ENCODE results near the gene FKBP8.
"Not testable (repeated sequence)": the region's sequence is repeated elsewhere in the genome, so short reads cannot be mapped to it uniquely, and the experiment has no call there.

FKBP8 gene

DNA sequence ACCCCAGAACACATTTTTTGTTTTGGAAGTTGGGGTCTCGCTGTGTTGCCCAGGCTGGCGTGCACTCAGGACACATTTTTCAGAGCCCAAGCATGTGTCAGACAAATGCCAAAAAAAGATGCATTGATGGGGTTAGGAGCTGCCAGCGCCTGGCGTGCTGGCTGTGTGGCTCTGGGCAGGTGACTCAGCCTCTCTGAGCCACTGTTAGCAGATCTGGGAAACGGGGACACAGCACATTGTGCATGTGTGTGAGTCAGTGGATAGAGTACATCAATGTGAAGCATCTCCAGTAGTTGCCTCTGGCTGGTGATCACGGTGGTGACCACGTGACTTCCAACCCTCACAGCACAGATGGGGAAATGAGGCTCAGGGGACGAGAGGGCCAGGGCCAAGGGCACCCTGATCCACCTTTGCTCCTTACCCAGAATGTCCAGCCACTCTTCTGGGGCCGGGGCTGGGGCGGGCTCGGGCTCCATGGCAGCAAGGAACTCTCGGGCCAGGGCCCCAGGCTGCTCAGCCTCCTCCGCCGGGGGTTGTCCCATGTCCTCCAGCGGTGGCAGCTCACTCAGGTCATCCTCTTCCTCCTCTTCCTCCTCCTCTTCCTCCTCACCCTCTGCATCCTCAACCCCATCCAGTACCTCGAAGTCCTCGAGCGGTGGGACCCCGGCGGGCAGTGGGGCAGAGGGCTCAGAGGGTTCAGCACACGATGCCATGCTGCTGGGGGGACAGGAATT is 1.9 kb downstream of the FKBP8 start:
- TF ChIP-seq, protein P1, sequence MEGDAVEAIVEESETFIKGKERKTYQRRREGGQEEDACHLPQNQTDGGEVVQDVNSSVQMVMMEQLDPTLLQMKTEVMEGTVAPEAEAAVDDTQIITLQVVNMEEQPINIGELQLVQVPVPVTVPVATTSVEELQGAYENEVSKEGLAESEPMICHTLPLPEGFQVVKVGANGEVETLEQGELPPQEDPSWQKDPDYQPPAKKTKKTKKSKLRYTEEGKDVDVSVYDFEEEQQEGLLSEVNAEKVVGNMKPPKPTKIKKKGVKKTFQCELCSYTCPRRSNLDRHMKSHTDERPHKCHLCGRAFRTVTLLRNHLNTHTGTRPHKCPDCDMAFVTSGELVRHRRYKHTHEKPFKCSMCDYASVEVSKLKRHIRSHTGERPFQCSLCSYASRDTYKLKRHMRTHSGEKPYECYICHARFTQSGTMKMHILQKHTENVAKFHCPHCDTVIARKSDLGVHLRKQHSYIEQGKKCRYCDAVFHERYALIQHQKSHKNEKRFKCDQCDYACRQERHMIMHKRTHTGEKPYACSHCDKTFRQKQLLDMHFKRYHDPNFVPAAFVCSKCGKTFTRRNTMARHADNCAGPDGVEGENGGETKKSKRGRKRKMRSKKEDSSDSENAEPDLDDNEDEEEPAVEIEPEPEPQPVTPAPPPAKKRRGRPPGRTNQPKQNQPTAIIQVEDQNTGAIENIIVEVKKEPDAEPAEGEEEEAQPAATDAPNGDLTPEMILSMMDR (IDR thresholded peaks at IDR 0.05; ENCODE audit: low read length, missing control alignments), result no peak
- DNase-seq (ENCODE audit: low read depth), result no peak
- H3K4me3 ChIP-seq (replicated peaks; ENCODE audit: low read depth, low read length), result no peak overlapping the region

DNA sequence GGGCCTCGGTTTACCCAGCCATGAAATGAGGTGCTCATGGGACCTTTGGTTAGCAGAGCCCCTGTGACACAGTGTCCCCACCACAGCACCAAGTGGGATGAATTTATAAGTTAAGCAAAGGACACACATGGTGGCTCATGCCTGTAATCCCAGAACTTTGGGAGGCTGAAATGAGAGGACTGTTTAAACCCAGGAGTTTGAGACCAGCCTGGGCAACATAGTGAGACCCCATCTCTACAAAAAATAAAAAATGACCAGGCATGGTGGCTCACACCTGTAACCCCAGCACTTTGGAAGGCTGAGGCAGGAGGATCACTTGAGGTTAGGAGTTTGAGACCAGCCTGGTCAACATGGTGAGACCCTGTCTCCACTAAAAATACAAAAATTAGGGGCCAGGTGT is 3.2 kb downstream of the FKBP8 start:
- H3K4me3 ChIP-seq (replicated peaks; ENCODE audit: low read depth, low read length); DNase-seq (ENCODE audit: low read depth): not testable (repeated sequence)

DNA sequence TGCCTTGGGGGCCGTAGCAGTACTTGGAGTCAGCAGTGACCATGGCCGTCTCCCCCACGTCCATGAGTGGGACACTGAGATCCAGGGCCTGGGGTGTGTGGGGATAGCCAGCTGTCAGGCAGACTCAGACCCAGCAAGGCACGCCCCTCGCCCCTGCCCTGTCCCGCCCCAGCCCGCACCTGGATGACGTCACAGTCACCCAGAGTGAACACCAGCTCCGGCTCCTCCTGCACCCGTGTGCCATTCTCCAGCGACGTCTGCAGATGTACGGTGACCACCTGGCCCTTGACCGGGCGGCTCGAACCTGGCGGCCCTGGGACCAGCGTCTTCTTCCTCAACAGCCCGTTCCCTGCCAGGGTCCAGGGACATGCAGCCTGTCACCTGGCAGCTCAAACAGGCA is 4.0 kb downstream of the FKBP8 start:
- DNase-seq (ENCODE audit: low read depth), result no peak
- TF ChIP-seq, protein P1 (IDR thresholded peaks at IDR 0.05; ENCODE audit: low read length, missing control alignments), result no peak
- H3K4me3 ChIP-seq (replicated peaks; ENCODE audit: low read depth, low read length), result no peak overlapping the region

DNA sequence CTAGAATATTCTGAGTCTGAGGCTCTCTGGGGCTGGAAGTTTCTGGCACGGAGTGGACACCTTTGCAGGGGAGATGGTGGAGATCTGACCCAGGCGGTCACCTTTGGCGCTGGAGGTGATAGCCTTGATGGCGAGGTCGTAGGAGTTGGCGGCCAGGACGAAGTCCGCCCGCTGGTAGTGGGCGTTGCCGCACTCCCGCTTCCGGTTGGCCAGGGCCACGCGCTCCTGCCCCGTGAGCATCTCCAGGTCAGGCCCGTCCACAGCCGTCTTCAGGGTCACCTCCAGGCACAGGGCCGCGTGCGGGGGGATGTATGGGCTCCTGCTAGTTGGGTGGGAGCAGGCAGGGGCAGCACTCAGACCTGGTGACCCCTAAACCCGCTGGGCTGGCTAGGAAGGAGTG is 5.3 kb downstream of the FKBP8 start:
- DNase-seq (ENCODE audit: low read depth), result no peak
- TF ChIP-seq, protein P1 (IDR thresholded peaks at IDR 0.05; ENCODE audit: low read length, missing control alignments), result no peak
- H3K4me3 ChIP-seq (replicated peaks; ENCODE audit: low read depth, low read length), result no peak overlapping the region

DNA sequence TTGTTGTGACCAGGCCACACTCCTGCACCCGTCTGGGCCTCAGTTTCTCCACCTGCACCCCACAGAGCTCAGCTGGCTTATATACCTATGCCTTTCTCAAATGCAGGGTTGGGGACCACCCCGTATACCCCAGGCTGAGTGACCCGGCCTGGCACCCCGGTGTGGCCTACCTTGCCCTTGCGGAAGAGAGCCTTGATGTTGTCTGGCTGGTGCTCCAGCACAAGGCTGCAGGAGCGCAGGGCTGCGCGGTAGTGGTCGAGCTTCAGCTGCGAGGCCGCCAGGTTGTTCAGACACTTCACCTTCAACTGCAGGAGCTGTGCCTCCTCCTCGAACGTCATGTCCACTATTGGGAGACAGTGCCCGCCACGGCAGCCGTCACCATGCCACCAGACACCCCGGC is 5.9 kb downstream of the FKBP8 start:
- DNase-seq (ENCODE audit: low read depth), result no peak
- TF ChIP-seq, protein P1 (IDR thresholded peaks at IDR 0.05; ENCODE audit: low read length, missing control alignments), result no peak
- H3K4me3 ChIP-seq (replicated peaks; ENCODE audit: low read depth, low read length), result no peak overlapping the region

DNA sequence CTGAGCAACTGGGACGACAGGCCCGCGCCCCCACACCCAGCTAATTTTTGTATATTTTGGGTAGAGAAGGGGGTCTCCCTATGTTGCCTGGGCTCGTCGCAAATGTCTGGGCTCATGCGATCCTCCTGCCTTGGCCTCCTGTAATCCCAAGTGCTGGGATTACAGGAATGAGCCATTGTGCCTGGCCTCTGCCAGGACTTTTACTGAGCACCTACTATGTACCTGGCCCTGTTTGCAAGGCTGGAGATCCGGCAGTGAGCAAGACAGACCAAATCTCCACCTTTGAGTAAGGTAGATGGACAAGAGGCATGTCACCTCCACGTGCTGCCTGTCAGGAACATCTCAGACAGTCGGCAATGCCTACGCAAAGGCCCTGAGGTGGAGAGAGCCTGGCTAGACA is 6.9 kb downstream of the FKBP8 start:
- no peak for DNase-seq (ENCODE audit: low read depth)
- TF ChIP-seq, protein P1 (IDR thresholded peaks at IDR 0.05; ENCODE audit: low read length, missing control alignments), result no peak
- no peak overlapping the region for H3K4me3 ChIP-seq (replicated peaks; ENCODE audit: low read depth, low read length)

DNA sequence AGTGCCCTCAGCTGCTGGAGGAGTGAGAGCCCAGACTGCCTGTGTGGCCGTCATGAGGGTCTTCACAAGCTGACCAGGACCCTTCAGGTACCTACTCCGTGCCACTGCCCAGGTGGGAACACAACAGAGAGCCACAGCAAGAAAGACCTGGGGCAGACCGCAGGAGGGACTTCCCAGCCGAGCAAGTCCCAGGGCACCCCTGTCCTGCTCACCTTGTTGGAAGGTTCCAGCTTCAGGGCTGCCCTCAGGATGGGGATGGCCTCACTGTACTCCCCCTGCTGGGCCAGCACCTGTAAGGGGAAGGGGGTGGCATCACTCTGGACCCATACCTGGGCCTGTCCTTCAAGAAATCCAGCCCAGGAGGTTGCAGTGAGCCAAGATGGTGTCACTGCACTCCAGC is 10.3 kb downstream of the FKBP8 start:
- H3K4me3 ChIP-seq (replicated peaks; ENCODE audit: low read depth, low read length), result no peak overlapping the region
- no peak for DNase-seq (ENCODE audit: low read depth)
- TF ChIP-seq, protein P1 (IDR thresholded peaks at IDR 0.05; ENCODE audit: low read length, missing control alignments), result no peak

Measured in fibroblast of pulmonary artery (primary cell).